D721Med (cell line): ENCODE results near the gene CHN1.

Experiments
- DNase-seq: peaks from one replicate; pipeline ENCODE4 v3.0.0; 2011; ENCODE audit warnings: low spot score; ENCODE audit not compliant: insufficient read length
- FAIRE-seq: peaks from 2 replicates; lab custom pipeline; 2011; peaks lifted over from hg19 to GRCh38; lab: Jason Lieb, UNC
- CTCF ChIP-seq: IDR thresholded peaks from 2 replicates; pipeline ENCODE4 v1.5.1; 2012; ENCODE audit warnings: mild to moderate bottlenecking, control low read depth; ENCODE audit not compliant: insufficient read depth; ENCODE audit errors: missing control alignments

CHN1 gene

GRCh38 chr2:175012516-175012915 lies 7.3 kb upstream of the CHN1 start:
- TF ChIP-seq CTCF: no peak
- no peak for FAIRE-seq
- DNase-seq: no peak

- DNase-seq (no peak), FAIRE-seq (no peak)
- no peak for TF ChIP-seq CTCF
Observed at GRCh38 chr2:175011505-175011904, 6.3 kb upstream of the CHN1 start.

GRCh38 chr2:175010848-175011254 lies 5.7 kb upstream of the CHN1 start:
- DNase-seq (no peak), FAIRE-seq (peak; percentile 25)
- TF ChIP-seq CTCF: no peak

GRCh38 chr2:175009917-175010621 lies 4.9 kb upstream of the CHN1 start:
- FAIRE-seq (no peak), DNase-seq (no peak)
- no peak for TF ChIP-seq CTCF

GRCh38 chr2:175008801-175009495 lies 3.8 kb upstream of the CHN1 start:
- TF ChIP-seq CTCF: no peak
- DNase-seq (no peak), FAIRE-seq (no peak)

- DNase-seq (no peak), FAIRE-seq (no peak)
- no peak for TF ChIP-seq CTCF
Observed at GRCh38 chr2:175008009-175008408, 2.8 kb upstream of the CHN1 start.

- DNase-seq: no peak
- FAIRE-seq: no peak
- no peak for TF ChIP-seq CTCF
Observed at GRCh38 chr2:175007510-175007909, 2.3 kb upstream of the CHN1 start.
